IMR-90 (cell line): Measurements from ENCODE around the gene COL7A1. TPM values are rescaled to one million over a fixed set of nuclear protein-coding genes. Genes with fewer than 3 reads are reported as not detected.

Source experiments
- ATAC-seq: fragments of 200-7000 bp; cut with Tn5 transposase; 2 replicates; pipeline ENCODE4 v1.9.1; 2020; ENCODE audit warnings: low read depth, mild to moderate bottlenecking, moderate library complexity
- BruUV-seq: library from RNA; stranded (reverse); fragments of 400-500 nt; replicated peaks from 2 replicates; lab custom pipeline; 2021; lab: Mats Ljungman, UMichigan
- CTCF ChIA-PET: fragments of 300-600 bp; formaldehyde crosslinking; extraction: SDS; loops from one replicate; lab custom pipeline; 2021; ENCODE audit warnings: antibody characterized with exemption; lab: Yijun Ruan, JAX
- POLR2A ChIA-PET: fragments of 300-600 bp; sonication (Branson Sonifier 250); formaldehyde crosslinking; loops from one replicate; lab custom pipeline; 2022; ENCODE audit warnings: antibody characterized with exemption; ENCODE audit not compliant: unreplicated experiment; lab: Charles Lee
- DNase-seq: peaks from one replicate; pipeline ENCODE4 v3.0.0; 2013
- H2AFZ ChIP-seq: replicated peaks from 2 replicates; pipeline ENCODE3; 2013; ENCODE audit warnings: low read length, mild to moderate bottlenecking; ENCODE audit not compliant: poor library complexity
- H2AK5ac ChIP-seq: 2 replicates; pipeline ENCODE4 v1.6.1; 2013; ENCODE audit warnings: low read depth, low read length, inconsistent platforms
- H2AK9ac ChIP-seq: replicated peaks from 2 replicates; pipeline ENCODE3; 2013; ENCODE audit warnings: mild to moderate bottlenecking, low read depth, low read length, moderate library complexity; ENCODE audit not compliant: poor library complexity
- H2BK120ac ChIP-seq: 2 replicates; pipeline ENCODE4 v1.6.1; 2013; ENCODE audit warnings: low read depth, low read length, inconsistent platforms
- H2BK15ac ChIP-seq: 3 replicates; pipeline ENCODE4 v1.6.1; 2013; ENCODE audit warnings: low read depth, low read length, inconsistent platforms
- H2BK20ac ChIP-seq: 2 replicates; pipeline ENCODE4 v1.6.1; 2013; ENCODE audit warnings: low read depth, mild to moderate bottlenecking, inconsistent platforms, low read length, moderate library complexity
- H2BK5ac ChIP-seq: 2 replicates; pipeline ENCODE4 v1.6.1; 2013; ENCODE audit warnings: mild to moderate bottlenecking, low read depth, low read length, inconsistent platforms; ENCODE audit not compliant: poor library complexity, severe bottlenecking
- H3K14ac ChIP-seq: replicated peaks from 2 replicates; pipeline ENCODE4 v1.6.1; 2013; ENCODE audit warnings: low read depth, low read length, inconsistent platforms
- H3K18ac ChIP-seq: 2 replicates; pipeline ENCODE4 v1.6.1; 2013; ENCODE audit warnings: low read depth, low read length, control low read depth
- H3K23ac ChIP-seq: 2 replicates; pipeline ENCODE4 v1.6.1; 2013; ENCODE audit warnings: low read depth, low read length, inconsistent platforms
- H3K27ac ChIP-seq: 2 replicates; pipeline ENCODE4 v1.5.1; 2013; ENCODE audit warnings: mild to moderate bottlenecking, control low read depth, low read length; ENCODE audit not compliant: insufficient read depth
- H3K27me3 ChIP-seq: 2 replicates; pipeline ENCODE4 v1.6.1; 2013; ENCODE audit warnings: low read length; ENCODE audit not compliant: control insufficient read depth, insufficient read depth
- H3K36me3 ChIP-seq: 2 replicates; pipeline ENCODE4 v1.6.1; 2013; ENCODE audit warnings: low read length, mixed read lengths; ENCODE audit not compliant: control insufficient read depth, insufficient read depth
- H3K4ac ChIP-seq: 2 replicates; pipeline ENCODE4 v1.6.1; 2013; ENCODE audit warnings: low read depth, low read length, inconsistent platforms
- H3K4me1 ChIP-seq: 2 replicates; pipeline ENCODE4 v1.6.1; 2013; ENCODE audit warnings: low read length, mixed read lengths; ENCODE audit not compliant: control insufficient read depth, insufficient read depth
- H3K4me2 ChIP-seq: 2 replicates; pipeline ENCODE4 v1.6.1; 2013; ENCODE audit warnings: low read depth, mild to moderate bottlenecking, control low read depth, low read length, moderate library complexity
- H3K4me3 ChIP-seq: 2 replicates; pipeline ENCODE4 v1.5.1; 2013; ENCODE audit warnings: low read depth, mild to moderate bottlenecking, control low read depth, low read length, moderate library complexity; ENCODE audit not compliant: insufficient read depth
- H3K56ac ChIP-seq: 2 replicates; pipeline ENCODE4 v1.6.1; 2013; ENCODE audit warnings: low read length, inconsistent platforms; ENCODE audit not compliant: insufficient read depth; ENCODE audit errors: extremely low read depth
- H3K79me1 ChIP-seq, 2 experiments: 2 replicates each; pipeline ENCODE4 v1.6.1; 2013; ENCODE audit warnings: low read length in 2 of 2, inconsistent platforms in 1 of 2, low read depth in 1 of 2
- H3K9ac ChIP-seq: 2 replicates; pipeline ENCODE4 v1.6.1; 2013; ENCODE audit warnings: low read depth, low read length, control low read depth
- H3K9me1 ChIP-seq: 2 replicates; pipeline ENCODE4 v1.6.1; 2013; ENCODE audit warnings: low read length, inconsistent platforms; ENCODE audit not compliant: insufficient read depth
- H3K9me3 ChIP-seq: 2 replicates; pipeline ENCODE4 v1.6.1; 2013; ENCODE audit warnings: low read length; ENCODE audit not compliant: control insufficient read depth, insufficient read depth
- H4K20me1 ChIP-seq: 2 replicates; pipeline ENCODE4 v1.6.1; 2013; ENCODE audit warnings: low read length, inconsistent platforms; ENCODE audit not compliant: insufficient read depth
- H4K5ac ChIP-seq: 2 replicates; pipeline ENCODE4 v1.6.1; 2013; ENCODE audit warnings: mild to moderate bottlenecking, low read depth, low read length, control low read depth
- H4K8ac ChIP-seq, 2 experiments: 2 replicates each; pipeline ENCODE4 v1.6.1; 2013; ENCODE audit warnings: low read depth in 2 of 2, low read length in 2 of 2, control low read depth in 1 of 2, inconsistent platforms in 1 of 2
- H4K91ac ChIP-seq: 2 replicates; pipeline ENCODE4 v1.6.1; 2013; ENCODE audit warnings: low read depth, low read length, inconsistent platforms; ENCODE audit not compliant: insufficient read depth
- BHLHE40 ChIP-seq: fragments of 150-350 bp; IDR thresholded peaks from 2 replicates; pipeline ENCODE4 v1.6.1; 2016; ENCODE audit warnings: mild to moderate bottlenecking, low read depth, low read length
- CEBPB ChIP-seq: IDR thresholded peaks from 2 replicates; pipeline ENCODE4 v1.6.1; 2012; ENCODE audit warnings: low read depth, low read length, improper control_type of control experiment
- CHD1 ChIP-seq: IDR thresholded peaks from 2 replicates; pipeline ENCODE4 v1.6.1; 2012; ENCODE audit warnings: low read depth, low read length, improper control_type of control experiment
- CTCF ChIP-seq: conservative IDR thresholded peaks from 2 replicates; pipeline ENCODE4 v1.5.1; 2012; ENCODE audit warnings: mild to moderate bottlenecking, low read depth, low read length, improper control_type of control experiment
- ELK1 ChIP-seq: fragments of 150-350 bp; IDR thresholded peaks from 2 replicates; pipeline ENCODE4 v1.6.1; 2016; ENCODE audit warnings: low read depth, mild to moderate bottlenecking, low read length, moderate library complexity, borderline replicate concordance
- FOS ChIP-seq: fragments of 150-350 bp; IDR thresholded peaks from 2 replicates; pipeline ENCODE4 v1.6.1; 2016; ENCODE audit warnings: low read depth, low read length
- MAFK ChIP-seq: IDR thresholded peaks from 2 replicates; pipeline ENCODE4 v1.6.1; 2012; ENCODE audit warnings: low read depth, low read length, improper control_type of control experiment
- MAZ ChIP-seq: IDR thresholded peaks from 2 replicates; pipeline ENCODE4 v1.6.1; 2012; ENCODE audit warnings: low read depth, mild to moderate bottlenecking, low read length, improper control_type of control experiment, moderate library complexity, borderline replicate concordance
- MXI1 ChIP-seq: IDR thresholded peaks from 2 replicates; pipeline ENCODE4 v1.6.1; 2012; ENCODE audit warnings: low read depth, mild to moderate bottlenecking, low read length, moderate library complexity, borderline replicate concordance
- NFE2L2 ChIP-seq: fragments of 150-350 bp; IDR thresholded peaks from 2 replicates; pipeline ENCODE4 v1.6.1; 2016; ENCODE audit warnings: low read depth, mild to moderate bottlenecking, low read length
- POLR2A ChIP-seq: IDR thresholded peaks from 2 replicates; pipeline ENCODE4 v1.6.1; 2012; ENCODE audit warnings: mild to moderate bottlenecking, low read depth, low read length
- RAD21 ChIP-seq: IDR thresholded peaks from 2 replicates; pipeline ENCODE4 v1.6.1; 2012; ENCODE audit warnings: low read length, improper control_type of control experiment
- RCOR1 ChIP-seq: IDR thresholded peaks from 2 replicates; pipeline ENCODE4 v1.6.1; 2012; ENCODE audit warnings: mild to moderate bottlenecking, low read length, improper control_type of control experiment; ENCODE audit not compliant: insufficient replicate concordance
- RFX5 ChIP-seq: IDR thresholded peaks from 2 replicates; pipeline ENCODE4 v1.8.0; 2012; ENCODE audit warnings: low read depth, mild to moderate bottlenecking, low read length, moderate library complexity
- SMC3 ChIP-seq: fragments of 150-350 bp; IDR thresholded peaks from 2 replicates; pipeline ENCODE4 v1.6.1; 2016; ENCODE audit warnings: low read depth, mild to moderate bottlenecking, antibody characterized with exemption, low read length, moderate library complexity
- WGBS, 2 experiments: methylation state at CpG; one replicate each; pipeline versions ENCODE4 v1.1.5 to v1.1.7; 2013; ENCODE audit warnings: missing lambda C conversion rate in 2 of 2; ENCODE audit not compliant: insufficient read length in 1 of 2; ENCODE audit errors: extremely low coverage in 2 of 2; 5-methylcytosine and 5-hydroxymethylcytosine counted together
- dilution Hi-C: fragments of 300-500 bp; cut with HindIII; formaldehyde crosslinking; loops from one replicate; pipeline ENCODE4 v1.14.3; 2018; ENCODE audit warnings: low sequenced_read_pairs; ENCODE audit not compliant: unreplicated experiment
- in situ Hi-C: fragments of 300-500 bp; cut with MboI; formaldehyde crosslinking; loops from 3 replicates; pipeline ENCODE4 v1.14.3; 2019; ENCODE audit warnings: low sequenced_read_pairs, inconsistent platforms, mixed read lengths
- intact Hi-C: fragments of 100-400 bp; cut with micrococcal nuclease; formaldehyde crosslinking; loops from 2 replicates; pipeline ENCODE4 v1.10.0; 2022
- polyA plus RNA-seq, 3 experiments: library from polyadenylated mRNA; depleted of rRNA; stranded (reverse); fragments of >200 nt; gene quantifications; 2 replicates each; pipeline ENCODE4 v1.2.3, GENCODE V29; 2012; ENCODE audit warnings: low replicate concordance in 1 of 3
- total RNA-seq: library from RNA; depleted of rRNA; stranded (reverse); fragments of >200 nt; gene quantifications from 2 replicates; pipeline ENCODE4 v1.2.3, GENCODE V29; 2012
- TF ChIP-seq, protein P1 (sequence below): fragments of 150-350 bp; IDR thresholded peaks from 2 replicates; pipeline ENCODE4 v1.6.1; 2017; ENCODE audit warnings: mild to moderate bottlenecking, antibody characterized with exemption, low read length, low read depth

Gene COL7A1
- total and polyA plus RNA-seq, 2 of the 4 experiments (the other 2 are of a cell fraction) = 4.1 to 20.3 TPM

DNA sequence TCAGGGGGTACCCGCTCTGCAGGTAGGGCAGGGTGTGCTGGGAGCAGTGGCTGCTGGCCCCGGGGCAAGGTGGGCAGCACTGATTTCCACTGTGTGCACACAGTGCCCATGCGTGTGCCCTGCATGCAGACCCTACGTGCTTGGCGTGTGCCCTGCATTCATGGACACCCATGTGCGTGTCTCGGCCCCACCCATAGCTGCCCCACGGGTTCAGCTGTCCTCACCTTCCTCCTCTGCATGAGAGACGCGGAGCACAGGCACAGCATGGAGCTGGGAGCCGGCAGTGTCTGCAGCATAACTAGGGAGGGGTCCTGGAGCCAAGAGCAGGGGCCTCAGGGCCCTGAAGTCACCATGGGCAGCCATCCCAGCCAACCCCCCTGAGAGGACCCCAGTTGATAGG, 29.9 kb downstream of the COL7A1 start:
- Histone ChIP-seq H3K9ac (no peak overlapping the region), H3K79me1 (peaks cover 5 to 44% of the 10 kb centered on the region in 2 experiments; a peak in 3 of 4 replicates), H3K4me3 (no peak overlapping the region), H2BK120ac (peak overlapping the region; percentile 77), H3K4me1 (peaks cover 31% of the 10 kb centered on the region), H3K4ac (peak overlapping the region; percentile 89; the same call in 1 of the 2 replicates), H4K8ac (no peak overlapping the region), H2BK15ac (no peak overlapping the region), H2BK20ac (peak overlapping the region; percentile 79; the same call in 1 of the 2 replicates), H3K23ac (no peak overlapping the region), H3K36me3 (peaks cover 47% of the 10 kb centered on the region), H3K14ac (no peak overlapping the region; the same call in 1 of the 2 replicates), H3K56ac (no peak overlapping the region; the same call in 1 of the 2 replicates), H2AK5ac (peak overlapping the region; percentile 99; the same call in 1 of the 2 replicates), H3K18ac (no peak overlapping the region), H4K20me1 (no peaks in the 10 kb centered on the region; the same call in none of the 2 replicates), H2AK9ac (peak overlapping the region; percentile 94), H4K5ac (no peak overlapping the region), H4K91ac (0 out of 2 replicates have a peak overlapping the region, but pooled peaks have one; percentile 47), H2BK5ac (peak overlapping the region; percentile 89), H3K27me3 (no peaks in the 10 kb centered on the region), H2AFZ (no peak overlapping the region), H3K27ac (no peak overlapping the region; the same call in 1 of the 2 replicates), H3K4me2 (no peak overlapping the region), H3K9me1 (peaks cover 30% of the 10 kb centered on the region), H3K9me3 (no peaks in the 10 kb centered on the region)
- DNase-seq (no peak), ATAC-seq (no peak)
- ChIA-PET POLR2A (no interaction called here), CTCF (no interaction called here)
- intact Hi-C loops (no loop called here), dilution Hi-C loops (no loop called here), in situ Hi-C loops (no loop called here)
- TF ChIP-seq MAZ = no peak
- TF ChIP-seq, protein P1, sequence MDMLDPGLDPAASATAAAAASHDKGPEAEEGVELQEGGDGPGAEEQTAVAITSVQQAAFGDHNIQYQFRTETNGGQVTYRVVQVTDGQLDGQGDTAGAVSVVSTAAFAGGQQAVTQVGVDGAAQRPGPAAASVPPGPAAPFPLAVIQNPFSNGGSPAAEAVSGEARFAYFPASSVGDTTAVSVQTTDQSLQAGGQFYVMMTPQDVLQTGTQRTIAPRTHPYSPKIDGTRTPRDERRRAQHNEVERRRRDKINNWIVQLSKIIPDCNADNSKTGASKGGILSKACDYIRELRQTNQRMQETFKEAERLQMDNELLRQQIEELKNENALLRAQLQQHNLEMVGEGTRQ = no peak
- TF ChIP-seq POLR2A = no peak
- TF ChIP-seq RAD21 = no peak
- TF ChIP-seq MXI1 = no peak
- TF ChIP-seq CEBPB = no peak
- TF ChIP-seq CHD1 = no peak
- no peak for TF ChIP-seq SMC3
- no peak for TF ChIP-seq FOS
- TF ChIP-seq CTCF = no peak
- TF ChIP-seq ELK1 = no peak
- no peak for TF ChIP-seq MAFK
- TF ChIP-seq RFX5 = no peak
- no peak for TF ChIP-seq BHLHE40
- no peak for TF ChIP-seq RCOR1
- no peak for TF ChIP-seq NFE2L2
- WGBS, 2 experiments = 100% methylated on average over 7 of the region's 11 CpGs; no CpG with 5 or more reads in 1 of the 2 experiments
- BruUV-seq = no TSS peak
